H1 (cell line): Measurements from ENCODE around the gene FRA10AC1. TPM values are rescaled to one million over a fixed set of nuclear protein-coding genes. Genes with fewer than 3 reads are reported as not detected.

ENCODE experiments used
- CTCF ChIA-PET: fragments of 300-600 bp; sonication (Branson Sonifier 250); formaldehyde crosslinking; loops from one replicate; lab custom pipeline; 2021; ENCODE audit not compliant: partially characterized antibody; lab: Charles Lee
- POLR2A ChIA-PET: fragments of 300-600 bp; sonication (Branson Sonifier 250); formaldehyde crosslinking; loops from one replicate; lab custom pipeline; 2021; ENCODE audit warnings: inconsistent platforms; ENCODE audit not compliant: partially characterized antibody; lab: Charles Lee
- DNase-seq, 2 experiments: peaks; one replicate each; pipeline versions ENCODE4 v3.0.0 to v3.0.0-alpha.2; 2010 to 2022; ENCODE audit warnings: low spot score in 2 of 2, low read depth in 1 of 2, mixed read lengths in 1 of 2
- FAIRE-seq: peaks from 2 replicates; lab custom pipeline; 2011; peaks lifted over from hg19 to GRCh38; lab: Jason Lieb, UNC
- H2AFZ ChIP-seq: 2 replicates; pipeline ENCODE4 v1.8.1; 2012; ENCODE audit warnings: low read length, inconsistent platforms
- H2AK5ac ChIP-seq: 2 replicates; pipeline ENCODE4 v1.6.1; 2013; ENCODE audit warnings: low read depth, low read length
- H2BK120ac ChIP-seq: replicated peaks from 2 replicates; pipeline ENCODE3; 2013; ENCODE audit warnings: low read depth, low read length, inconsistent platforms
- H2BK12ac ChIP-seq: 2 replicates; pipeline ENCODE4 v1.6.1; 2013; ENCODE audit warnings: low read depth, low read length
- H2BK15ac ChIP-seq: 2 replicates; pipeline ENCODE4 v1.6.1; 2013; ENCODE audit warnings: low read length
- H2BK20ac ChIP-seq: 2 replicates; pipeline ENCODE4 v1.6.1; 2013; ENCODE audit warnings: low read length
- H2BK5ac ChIP-seq: 2 replicates; pipeline ENCODE4 v1.6.1; 2013; ENCODE audit warnings: low read depth, low read length
- H3K14ac ChIP-seq: 2 replicates; pipeline ENCODE4 v1.6.1; 2013; ENCODE audit warnings: inconsistent platforms; ENCODE audit not compliant: insufficient read length
- H3K18ac ChIP-seq: 2 replicates; pipeline ENCODE4 v1.6.1; 2013; ENCODE audit warnings: low read length; ENCODE audit errors: extremely low read depth
- H3K23ac ChIP-seq: 2 replicates; pipeline ENCODE4 v1.6.1; 2013; ENCODE audit warnings: inconsistent platforms; ENCODE audit not compliant: insufficient read length
- H3K23me2 ChIP-seq: 2 replicates; pipeline ENCODE4 v1.6.1; 2013; ENCODE audit warnings: low read depth, low read length
- H3K27ac ChIP-seq: 2 replicates; pipeline ENCODE4 v1.6.1; 2011; ENCODE audit warnings: low read depth, low read length, inconsistent platforms
- H3K27me3 ChIP-seq, 4 experiments: replicated peaks in 1 of 4; 1 replicate in 1 of 4; 2 replicates in 3 of 4; pipeline versions ENCODE4 v1.6.1 to v1.8.1; 2011 to 2013; ENCODE audit warnings: low read length in 3 of 4, mild to moderate bottlenecking in 3 of 4, inconsistent platforms in 2 of 4, mixed read lengths in 2 of 4, moderate library complexity in 1 of 4; ENCODE audit not compliant: control insufficient read depth in 3 of 4, insufficient read depth in 3 of 4; ENCODE audit errors: extremely low read depth in 1 of 4
- H3K36me3 ChIP-seq, 4 experiments: 2 replicates each; pipeline versions ENCODE4 v1.6.1 to v1.8.1; 2011 to 2013; ENCODE audit warnings: mild to moderate bottlenecking in 4 of 4, low read length in 3 of 4, moderate library complexity in 2 of 4, control low read depth in 1 of 4, inconsistent platforms in 1 of 4; ENCODE audit not compliant: insufficient read depth in 4 of 4, control insufficient read depth in 2 of 4
- H3K4ac ChIP-seq: replicated peaks from 2 replicates; pipeline ENCODE3; 2013; ENCODE audit warnings: low read length, low read depth, mixed read lengths, inconsistent platforms; ENCODE audit not compliant: insufficient read length
- H3K4me1 ChIP-seq, 4 experiments: replicated peaks in 1 of 4; 1 replicate in 1 of 4; 2 replicates in 3 of 4; pipeline versions ENCODE4 v1.6.1 to v1.8.1; 2011 to 2013; ENCODE audit warnings: low read length in 3 of 4, inconsistent platforms in 2 of 4, mixed read lengths in 1 of 4; ENCODE audit not compliant: insufficient read depth in 4 of 4, control insufficient read depth in 3 of 4
- H3K4me2 ChIP-seq, 2 experiments: 2 replicates each; pipeline versions ENCODE4 v1.6.1 to v1.8.1; 2011 to 2013; ENCODE audit warnings: low read depth in 2 of 2, low read length in 2 of 2, control low read depth in 1 of 2, inconsistent platforms in 1 of 2, mild to moderate bottlenecking in 1 of 2; ENCODE audit not compliant: insufficient read depth in 1 of 2
- H3K4me3 ChIP-seq, 4 experiments: fragments of 200-600, 300-600 bp in 1 of 4; sonication (generic), shearing (Covaris generic), sonication (Bioruptor Twin) in 1 of 4; 2 replicates each; pipeline versions ENCODE4 v1.5.1 to v1.8.1; 2011 to 2016; ENCODE audit warnings: low read length in 4 of 4, low read depth in 3 of 4, control low read depth in 2 of 4, inconsistent platforms in 2 of 4, mild to moderate bottlenecking in 2 of 4, mixed read lengths in 1 of 4, moderate library complexity in 1 of 4; ENCODE audit not compliant: insufficient read depth in 2 of 4; ENCODE audit errors: extremely low read depth in 1 of 4
- H3K56ac ChIP-seq: replicated peaks from 2 replicates; pipeline ENCODE3; 2013; ENCODE audit warnings: low read depth, mild to moderate bottlenecking, mixed read lengths, low read length, inconsistent platforms; ENCODE audit not compliant: insufficient read length
- H3K79me1 ChIP-seq: 2 replicates; pipeline ENCODE4 v1.6.1; 2013; ENCODE audit warnings: low read depth, low read length, control low read depth
- H3K79me2 ChIP-seq, 2 experiments: 2 replicates each; pipeline versions ENCODE4 v1.6.1 to v1.8.1; 2012 to 2013; ENCODE audit warnings: low read length in 2 of 2, mild to moderate bottlenecking in 2 of 2, inconsistent platforms in 1 of 2; ENCODE audit not compliant: insufficient read depth in 2 of 2, control insufficient read depth in 1 of 2
- H3K9ac ChIP-seq, 4 experiments: replicated peaks in 1 of 4; 1 replicate in 1 of 4; 2 replicates in 3 of 4; pipeline versions ENCODE4 v1.6.1 to v1.8.1; 2011 to 2013; ENCODE audit warnings: low read depth in 3 of 4, low read length in 3 of 4, control low read depth in 2 of 4, mild to moderate bottlenecking in 2 of 4, moderate library complexity in 2 of 4, inconsistent platforms in 1 of 4; ENCODE audit errors: extremely low read depth in 1 of 4
- H3K9me3 ChIP-seq, 2 experiments: 2 replicates each; pipeline versions ENCODE4 v1.6.1 to v1.8.1; 2012 to 2013; ENCODE audit warnings: mild to moderate bottlenecking in 2 of 2, moderate library complexity in 2 of 2, control low read depth in 1 of 2, inconsistent platforms in 1 of 2, low read depth in 1 of 2, low read length in 1 of 2, mixed read lengths in 1 of 2; ENCODE audit not compliant: insufficient read depth in 2 of 2
- H4K20me1 ChIP-seq, 2 experiments: replicated peaks in 1 of 2; 2 replicates each; pipeline versions ENCODE3 to v1.8.1; 2011 to 2013; ENCODE audit warnings: inconsistent platforms in 2 of 2, low read length in 2 of 2, mild to moderate bottlenecking in 1 of 2; ENCODE audit not compliant: insufficient read depth in 2 of 2, control insufficient read depth in 1 of 2
- H4K5ac ChIP-seq: 2 replicates; pipeline ENCODE4 v1.6.1; 2013; ENCODE audit warnings: low read length, low read depth, mixed read lengths, inconsistent platforms; ENCODE audit not compliant: insufficient read length
- H4K8ac ChIP-seq: 2 replicates; pipeline ENCODE4 v1.8.0; 2013; ENCODE audit warnings: mild to moderate bottlenecking, moderate library complexity, low read length, inconsistent platforms; ENCODE audit not compliant: insufficient read depth; ENCODE audit errors: extremely low read depth
- H4K91ac ChIP-seq: replicated peaks from 2 replicates; pipeline ENCODE3; 2013; ENCODE audit warnings: low read length, mixed read lengths, inconsistent platforms; ENCODE audit not compliant: insufficient read length
- POLR2AphosphoS5 ChIP-seq: IDR thresholded peaks from 2 replicates; pipeline ENCODE4 v1.6.1; 2011; ENCODE audit warnings: low read depth, low read length
- SIRT6 ChIP-seq: IDR thresholded peaks from one replicate; pipeline ENCODE4 v1.7.1; 2012; ENCODE audit warnings: low read length, inconsistent platforms
- ZNF274 ChIP-seq: IDR thresholded peaks from 2 replicates; pipeline ENCODE4 v1.7.0; 2012; ENCODE audit warnings: low read length, borderline replicate concordance; ENCODE audit errors: extremely low read depth
- polyA plus RNA-seq, 7 experiments: library from polyadenylated mRNA; depleted of rRNA in 3 of 7; stranded (reverse) in 5 of 7; unstranded in 2 of 7; fragments of >200 nt in 5 of 7; fragments of 200-250 nt in 2 of 7; gene quantifications; 1 replicate in 5 of 7; 2 replicates in 1 of 7; 4 replicates in 1 of 7; pipeline versions ENCODE4 v1.2.1 to v1.2.3, GENCODE V29; 2011 to 2013; ENCODE audit warnings: missing spikeins in 2 of 7, mixed read lengths in 2 of 7
- total RNA-seq: library from RNA; stranded (reverse); fragmentation: NEBNext Ultra II Directional; extraction: Animal tissue kit (Norgen Biotek cat#: 25700); gene quantifications from 2 replicates; pipeline ENCODE4 v1.2.1, GENCODE V29; 2021

The FRA10AC1 gene
- total and polyA plus RNA-seq, 2 of the 8 experiments (the other 6 are each of a cell fraction or from before 2014, with no cell fraction given) = 4.4 to 13.5 TPM

DNA sequence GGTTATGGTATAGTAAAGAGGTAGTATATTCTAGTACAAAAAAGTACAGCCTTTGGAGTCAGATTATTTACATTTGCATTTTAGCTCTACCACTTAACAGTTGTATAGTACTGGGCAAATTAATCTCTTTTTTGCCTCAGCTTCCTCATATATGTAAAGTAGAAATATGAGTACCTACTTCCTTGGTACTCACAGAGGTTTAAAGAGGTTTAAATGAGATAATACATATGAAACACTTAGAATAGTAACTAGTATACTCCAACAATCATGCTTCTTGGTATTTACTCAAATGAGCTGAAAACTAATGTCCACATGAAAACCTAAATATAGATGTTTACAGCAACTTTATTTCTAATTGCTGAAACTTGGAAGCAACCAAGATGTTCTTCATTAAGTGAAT is 14.7 kb downstream of the FRA10AC1 start:
- Histone ChIP-seq H2BK12ac (no peak overlapping the region), H3K9ac (no peak overlapping the region), H3K14ac (no peak overlapping the region), H3K56ac (no peak overlapping the region), H3K27me3 (no peaks in the 10 kb centered on the region), H3K4ac (no peak overlapping the region), H2BK5ac (no peak overlapping the region), H3K4me2 (no peak overlapping the region), H2AK5ac (no peak overlapping the region), H3K79me2 (no peaks in the 10 kb centered on the region), H2BK120ac (no peak overlapping the region), H3K27ac (no peak overlapping the region), H3K9me3 (no peaks in the 10 kb centered on the region), H4K8ac (no peak overlapping the region), H2BK20ac (no peak overlapping the region), H3K36me3 (peaks cover 0 to 19% (median 3%) of the 10 kb centered on the region in 4 experiments; a peak in 4 of 8 replicates), H4K20me1 (no peaks in the 10 kb centered on the region), H2BK15ac (no peak overlapping the region), H3K18ac (no peak overlapping the region), H3K23me2 (no peaks in the 10 kb centered on the region), H4K5ac (no peak overlapping the region), H3K4me3 (no peak overlapping the region), H4K91ac (no peak overlapping the region), H3K4me1 (no peaks in the 10 kb centered on the region), H3K79me1 (no peaks in the 10 kb centered on the region), H3K23ac (no peak overlapping the region), H2AFZ (no peak overlapping the region)
- CTCF ChIA-PET = interaction anchor here (0.6 to 1.4 kb wide), 3 partner anchors 99 to 437 kb away, joined by 3 to 6 read pairs (median 3); no protein-coding TSS in a partner anchor
- TF ChIP-seq SIRT6 (no peak), ZNF274 (no peak), POLR2AphosphoS5 (no peak)
- no peak for FAIRE-seq
- no peak for DNase-seq
- POLR2A ChIA-PET = no interaction called here
